ENCODE measurements around the gene SCT. TPM values are rescaled to one million over a fixed set of nuclear protein-coding genes. Genes with fewer than 3 reads are reported as not detected.

SCT gene
- total and polyA plus RNA-seq, 2 donors (not counting 1 experiment from before 2014, with no cell fraction given), result not detected

DNA sequence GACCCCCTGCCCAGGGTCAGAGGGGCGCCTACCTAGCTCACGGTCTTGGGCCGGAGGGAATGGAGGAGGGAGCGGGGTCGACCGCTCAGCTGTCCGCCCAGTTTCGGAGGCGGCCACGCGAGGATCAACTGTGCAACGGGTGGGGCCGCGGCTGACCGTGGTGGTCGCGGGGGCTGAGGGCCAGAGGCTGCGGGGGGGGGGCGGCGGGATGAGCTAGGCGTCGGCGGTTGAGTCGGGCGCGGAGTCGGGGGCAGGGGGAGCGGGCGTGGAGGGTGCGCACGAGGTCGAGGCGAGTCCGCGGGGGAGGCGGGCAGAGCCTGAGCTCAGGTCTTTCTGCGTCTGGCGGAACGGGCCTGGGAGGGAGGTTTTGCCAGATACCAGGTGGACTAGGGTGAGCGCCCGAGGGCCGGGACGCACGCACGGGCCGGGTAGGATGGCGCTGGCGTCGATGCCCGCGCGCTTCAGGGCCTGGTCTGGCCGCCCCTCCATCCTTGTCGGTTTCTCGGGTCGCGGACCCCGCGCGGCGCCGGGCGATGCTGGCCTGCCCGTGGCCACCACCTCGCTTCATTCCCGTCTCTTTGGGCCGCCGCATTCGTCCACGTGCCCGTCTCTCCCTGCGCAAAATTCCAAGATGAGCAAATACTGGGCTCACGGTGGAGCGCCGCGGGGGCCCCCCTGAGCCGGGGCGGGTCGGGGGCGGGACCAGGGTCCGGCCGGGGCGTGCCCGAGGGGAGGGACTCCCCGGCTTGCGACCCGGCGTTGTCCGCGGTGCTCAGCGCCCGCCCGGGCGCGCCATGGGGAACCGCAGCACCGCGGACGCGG lies 9.7 kb upstream of the SCT start, which contains the start of gene DRD4:
DRD4 (plus strand) TSS at position 759 of the 822 bp plus-strand sequence; CDS start at position 795, 36 bp downstream.
- Histone ChIP-seq H2AFZ (ENCODE audit: low read length) (no peak within 1 kb of the TSS), H3K4me1 (ENCODE audit: control insufficient read depth, extremely low read depth, insufficient read depth, low read length) (no peaks in the 10 kb centered on the region), H3K4me2 (ENCODE audit: extremely low read depth, insufficient read depth, low read length) (no peak within 1 kb of the TSS), H3K27me3 (ENCODE audit: control insufficient read depth, insufficient read depth, low read length) (peaks cover 5% of the 10 kb centered on the region), H3K4me3 (replicated peaks in 1 of 4; ENCODE audit: control extremely low read depth in 1 of 4, insufficient read depth in 1 of 4, low read depth in 3 of 4, low read length in 4 of 4) (peak within 1 kb of the TSS in 1 of 4 experiments; percentile 20), H3K9me3 (ENCODE audit: control insufficient read depth, insufficient read depth, low read depth, low read length) (no peaks in the 10 kb centered on the region), H3K27ac (ENCODE audit: insufficient read depth, low read length) (no peak within 1 kb of the TSS), H3K79me2 (ENCODE audit: control insufficient read depth, insufficient read depth, low read length) (no peaks in the 10 kb centered on the region), H4K20me1 (ENCODE audit: control insufficient read depth, extremely low read depth, insufficient read depth, low read length) (no peaks in the 10 kb centered on the region), H3K36me3 (ENCODE audit: control insufficient read depth, insufficient read depth, low read length) (peaks cover 1% of the 10 kb centered on the region), H3K9ac (ENCODE audit: insufficient read depth, low read length) (no peak within 1 kb of the TSS)
- TF ChIP-seq, protein P1, sequence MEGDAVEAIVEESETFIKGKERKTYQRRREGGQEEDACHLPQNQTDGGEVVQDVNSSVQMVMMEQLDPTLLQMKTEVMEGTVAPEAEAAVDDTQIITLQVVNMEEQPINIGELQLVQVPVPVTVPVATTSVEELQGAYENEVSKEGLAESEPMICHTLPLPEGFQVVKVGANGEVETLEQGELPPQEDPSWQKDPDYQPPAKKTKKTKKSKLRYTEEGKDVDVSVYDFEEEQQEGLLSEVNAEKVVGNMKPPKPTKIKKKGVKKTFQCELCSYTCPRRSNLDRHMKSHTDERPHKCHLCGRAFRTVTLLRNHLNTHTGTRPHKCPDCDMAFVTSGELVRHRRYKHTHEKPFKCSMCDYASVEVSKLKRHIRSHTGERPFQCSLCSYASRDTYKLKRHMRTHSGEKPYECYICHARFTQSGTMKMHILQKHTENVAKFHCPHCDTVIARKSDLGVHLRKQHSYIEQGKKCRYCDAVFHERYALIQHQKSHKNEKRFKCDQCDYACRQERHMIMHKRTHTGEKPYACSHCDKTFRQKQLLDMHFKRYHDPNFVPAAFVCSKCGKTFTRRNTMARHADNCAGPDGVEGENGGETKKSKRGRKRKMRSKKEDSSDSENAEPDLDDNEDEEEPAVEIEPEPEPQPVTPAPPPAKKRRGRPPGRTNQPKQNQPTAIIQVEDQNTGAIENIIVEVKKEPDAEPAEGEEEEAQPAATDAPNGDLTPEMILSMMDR (conservative IDR thresholded peaks at IDR 0.05 in 1 of 2, IDR thresholded peaks at IDR 0.05 in 1 of 2; ENCODE audit: low read depth in 1 of 2, low read length in 2 of 2), result no peak
- no peak for TF ChIP-seq EZH2 (IDR thresholded peaks at IDR 0.05; ENCODE audit: low read length, missing control alignments)
- no peak for DNase-seq (ENCODE audit: low read depth in 2 of 2)

DNA sequence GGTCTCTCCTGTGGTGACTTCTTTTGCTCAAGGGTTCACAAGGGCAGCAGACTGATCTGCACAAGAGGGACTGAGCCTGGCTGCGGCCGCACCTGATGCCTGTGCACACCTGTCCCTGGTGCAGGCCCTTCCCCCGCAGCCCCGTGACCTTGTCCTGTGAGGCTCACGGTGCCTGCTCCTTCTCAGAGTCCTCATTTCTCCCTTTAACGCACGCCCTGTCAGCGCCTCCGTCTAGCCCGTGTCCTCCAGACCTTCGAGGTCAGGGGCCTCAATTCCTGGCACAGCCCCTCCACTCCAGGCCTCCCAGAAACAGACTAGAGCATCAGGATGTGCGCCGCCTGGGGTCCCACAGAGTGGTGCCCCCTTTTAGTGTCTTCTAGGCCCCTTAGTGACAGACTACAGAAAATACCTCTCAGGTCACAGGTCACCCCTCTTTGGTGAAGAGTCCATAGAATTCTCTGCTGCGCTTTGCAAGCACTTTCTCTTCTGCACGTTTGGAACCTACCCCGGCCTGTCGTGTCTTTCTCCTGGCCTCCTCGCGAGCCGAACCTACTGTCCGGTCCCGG lies 9.0 kb upstream of the SCT start:
- H3K4me3 ChIP-seq (replicated peaks in 1 of 4; ENCODE audit: control extremely low read depth in 1 of 4, insufficient read depth in 1 of 4, low read depth in 3 of 4, low read length in 4 of 4), result no peak overlapping the region
- no peak overlapping the region for H3K9ac ChIP-seq (ENCODE audit: insufficient read depth, low read length)
- H3K9me3 ChIP-seq (ENCODE audit: control insufficient read depth, insufficient read depth, low read depth, low read length), result no peaks in the 10 kb centered on the region
- TF ChIP-seq, protein P1 (conservative IDR thresholded peaks at IDR 0.05 in 1 of 2, IDR thresholded peaks at IDR 0.05 in 1 of 2; ENCODE audit: low read depth in 1 of 2, low read length in 2 of 2), result no peak
- TF ChIP-seq EZH2 (IDR thresholded peaks at IDR 0.05; ENCODE audit: low read length, missing control alignments), result no peak
- no peaks in the 10 kb centered on the region for H3K4me1 ChIP-seq (ENCODE audit: control insufficient read depth, extremely low read depth, insufficient read depth, low read length)
- peaks cover 1% of the 10 kb centered on the region for H3K36me3 ChIP-seq (ENCODE audit: control insufficient read depth, insufficient read depth, low read length)
- no peaks in the 10 kb centered on the region for H3K79me2 ChIP-seq (ENCODE audit: control insufficient read depth, insufficient read depth, low read length)
- no peaks in the 10 kb centered on the region for H4K20me1 ChIP-seq (ENCODE audit: control insufficient read depth, extremely low read depth, insufficient read depth, low read length)
- no peak for DNase-seq (ENCODE audit: low read depth in 2 of 2)
- no peak overlapping the region for H2AFZ ChIP-seq (ENCODE audit: low read length)
- no peak overlapping the region for H3K4me2 ChIP-seq (ENCODE audit: extremely low read depth, insufficient read depth, low read length)
- no peak overlapping the region for H3K27ac ChIP-seq (ENCODE audit: insufficient read depth, low read length)
- peaks cover 5% of the 10 kb centered on the region for H3K27me3 ChIP-seq (ENCODE audit: control insufficient read depth, insufficient read depth, low read length)

GRCh38 chr11:630871-631270 lies 3.9 kb upstream of the SCT start:
- no peaks in the 10 kb centered on the region for H3K9me3 ChIP-seq (ENCODE audit: control insufficient read depth, insufficient read depth, low read depth, low read length)
- no peak overlapping the region for H2AFZ ChIP-seq (ENCODE audit: low read length)
- H3K9ac ChIP-seq (ENCODE audit: insufficient read depth, low read length), result no peak overlapping the region
- H3K4me1 ChIP-seq (ENCODE audit: control insufficient read depth, extremely low read depth, insufficient read depth, low read length), result peaks cover 2% of the 10 kb centered on the region
- no peaks in the 10 kb centered on the region for H4K20me1 ChIP-seq (ENCODE audit: control insufficient read depth, extremely low read depth, insufficient read depth, low read length)
- H3K4me2 ChIP-seq (ENCODE audit: extremely low read depth, insufficient read depth, low read length), result no peak overlapping the region
- H3K36me3 ChIP-seq (ENCODE audit: control insufficient read depth, insufficient read depth, low read length), result no peaks in the 10 kb centered on the region
- no peaks in the 10 kb centered on the region for H3K27me3 ChIP-seq (ENCODE audit: control insufficient read depth, insufficient read depth, low read length)
- no peak for DNase-seq (ENCODE audit: low read depth in 2 of 2)
- H3K27ac ChIP-seq (ENCODE audit: insufficient read depth, low read length), result no peak overlapping the region
- H3K79me2 ChIP-seq (ENCODE audit: control insufficient read depth, insufficient read depth, low read length), result no peaks in the 10 kb centered on the region
- TF ChIP-seq, protein P1 (conservative IDR thresholded peaks at IDR 0.05 in 1 of 2, IDR thresholded peaks at IDR 0.05 in 1 of 2; ENCODE audit: low read depth in 1 of 2, low read length in 2 of 2), result no peak
- TF ChIP-seq EZH2 (IDR thresholded peaks at IDR 0.05; ENCODE audit: low read length, missing control alignments), result no peak
- no peak overlapping the region for H3K4me3 ChIP-seq (replicated peaks in 1 of 4; ENCODE audit: control extremely low read depth in 1 of 4, insufficient read depth in 1 of 4, low read depth in 3 of 4, low read length in 4 of 4)

Data from fibroblast of lung (primary cell).